Right lobe of liver (tissue), 4 donors: Measurements from ENCODE around the gene USP4.

Source experiments
- CTCF ChIP-seq, 4 donors: fragments of 200-600 bp in 3 of 4; fragments of 450-650 bp in 1 of 4; IDR thresholded peaks; one replicate each; pipeline versions ENCODE4 v1.5.1 to v1.8.0; 2016 to 2022; ENCODE audit warnings: antibody characterized with exemption in 4 of 4, mild to moderate bottlenecking in 2 of 4
- POLR2A ChIP-seq: fragments of 450-650 bp; IDR thresholded peaks from one replicate; pipeline ENCODE4 v1.6.1; 2017; ENCODE audit warnings: antibody characterized with exemption, mild to moderate bottlenecking
- donor health status: DM: no; HTN: no; CAD: no.
- donor health status: DM: no; HTN: no; CAD: no.
- donor health status: DM: no; HTN: yes; CAD: no.

GRCh38 chr3:49300595-49300994 lies 39.3 kb downstream of the USP4 start:
- TF ChIP-seq CTCF (IDR thresholded peaks at IDR 0.05) (no peak), POLR2A (no peak)
